Lower leg skin (tissue), 4 donors: Measurements from ENCODE around the gene TRPT1. TPM values are rescaled to one million over a fixed set of nuclear protein-coding genes. Genes with fewer than 3 reads are reported as not detected.

Experiments
- DNase-seq, 2 donors: peaks; one replicate each; pipeline ENCODE4 v3.0.0-alpha.2; 2019; ENCODE audit warnings: low spot score in 2 of 2
- H3K4me3 ChIP-seq: fragments of 200-600 bp; sonication (generic); 2 replicates; pipeline ENCODE4 v1.5.1; 2017; ENCODE audit warnings: mild to moderate bottlenecking, low read depth; ENCODE audit not compliant: poor library complexity, severe bottlenecking
- POLR2A ChIP-seq, 2 donors: fragments of 450-650 bp; IDR thresholded peaks; one replicate each; pipeline ENCODE4 v1.6.1; 2016 to 2017; ENCODE audit warnings: antibody characterized with exemption in 2 of 2, mild to moderate bottlenecking in 1 of 2, moderate library complexity in 1 of 2
- WGBS, 2 donors: methylation state at CpG; one replicate each; pipeline ENCODE4 v1.1.5; 2018; 5-methylcytosine and 5-hydroxymethylcytosine counted together
- intact Hi-C: fragments of 100-400 bp; cut with DNase I; formaldehyde crosslinking; loops from one replicate; pipeline ENCODE4 v1.15.0; 2023; ENCODE audit warnings: low total_unique reads
- total RNA-seq, 4 donors: library from RNA; depleted of rRNA; stranded (reverse); fragments of >200 nt; gene quantifications; one replicate each; pipeline ENCODE4 v1.1.0, GENCODE V29; 2016
- TF ChIP-seq, protein P1 (sequence below), 3 donors: fragments of 450-650 bp; IDR thresholded peaks; one replicate each; pipeline ENCODE4 v1.5.1; 2016; ENCODE audit warnings: antibody characterized with exemption in 3 of 3, mild to moderate bottlenecking in 3 of 3, moderate library complexity in 2 of 3

TRPT1 gene
- total RNA-seq, 4 donors from 2014 or later, result 36.9 to 66.6 (median 44.1) TPM

DNA sequence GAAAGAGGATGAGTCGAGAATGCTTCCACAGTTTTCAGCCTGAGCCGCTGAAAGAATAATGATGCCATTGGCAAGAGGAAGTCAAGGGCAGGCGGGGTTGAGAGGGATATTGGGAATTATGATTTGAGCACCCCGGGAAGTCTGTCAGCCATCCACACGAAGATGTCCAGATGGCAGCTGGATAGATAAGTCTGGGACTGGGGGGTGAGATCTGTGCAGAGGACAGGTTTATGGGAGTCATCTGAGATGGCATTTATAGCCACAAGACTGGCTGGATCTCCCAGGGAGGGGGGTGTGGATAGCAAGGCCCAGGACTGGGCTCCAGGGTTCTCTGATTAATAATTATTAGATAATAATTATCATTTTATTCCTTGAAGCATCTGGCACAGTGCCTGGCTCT is 45.1 kb downstream of the TRPT1 start:
- TF ChIP-seq, protein P1, sequence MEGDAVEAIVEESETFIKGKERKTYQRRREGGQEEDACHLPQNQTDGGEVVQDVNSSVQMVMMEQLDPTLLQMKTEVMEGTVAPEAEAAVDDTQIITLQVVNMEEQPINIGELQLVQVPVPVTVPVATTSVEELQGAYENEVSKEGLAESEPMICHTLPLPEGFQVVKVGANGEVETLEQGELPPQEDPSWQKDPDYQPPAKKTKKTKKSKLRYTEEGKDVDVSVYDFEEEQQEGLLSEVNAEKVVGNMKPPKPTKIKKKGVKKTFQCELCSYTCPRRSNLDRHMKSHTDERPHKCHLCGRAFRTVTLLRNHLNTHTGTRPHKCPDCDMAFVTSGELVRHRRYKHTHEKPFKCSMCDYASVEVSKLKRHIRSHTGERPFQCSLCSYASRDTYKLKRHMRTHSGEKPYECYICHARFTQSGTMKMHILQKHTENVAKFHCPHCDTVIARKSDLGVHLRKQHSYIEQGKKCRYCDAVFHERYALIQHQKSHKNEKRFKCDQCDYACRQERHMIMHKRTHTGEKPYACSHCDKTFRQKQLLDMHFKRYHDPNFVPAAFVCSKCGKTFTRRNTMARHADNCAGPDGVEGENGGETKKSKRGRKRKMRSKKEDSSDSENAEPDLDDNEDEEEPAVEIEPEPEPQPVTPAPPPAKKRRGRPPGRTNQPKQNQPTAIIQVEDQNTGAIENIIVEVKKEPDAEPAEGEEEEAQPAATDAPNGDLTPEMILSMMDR (IDR thresholded peaks at IDR 0.05), result no peak
- no peak for TF ChIP-seq POLR2A (IDR thresholded peaks at IDR 0.05)
- WGBS, 2 donors, result 58 to 60% methylated on average over 5 of the region's 5 CpGs
- intact Hi-C loops, result no loop called here
- no peak for DNase-seq
- no peak overlapping the region for H3K4me3 ChIP-seq

DNA sequence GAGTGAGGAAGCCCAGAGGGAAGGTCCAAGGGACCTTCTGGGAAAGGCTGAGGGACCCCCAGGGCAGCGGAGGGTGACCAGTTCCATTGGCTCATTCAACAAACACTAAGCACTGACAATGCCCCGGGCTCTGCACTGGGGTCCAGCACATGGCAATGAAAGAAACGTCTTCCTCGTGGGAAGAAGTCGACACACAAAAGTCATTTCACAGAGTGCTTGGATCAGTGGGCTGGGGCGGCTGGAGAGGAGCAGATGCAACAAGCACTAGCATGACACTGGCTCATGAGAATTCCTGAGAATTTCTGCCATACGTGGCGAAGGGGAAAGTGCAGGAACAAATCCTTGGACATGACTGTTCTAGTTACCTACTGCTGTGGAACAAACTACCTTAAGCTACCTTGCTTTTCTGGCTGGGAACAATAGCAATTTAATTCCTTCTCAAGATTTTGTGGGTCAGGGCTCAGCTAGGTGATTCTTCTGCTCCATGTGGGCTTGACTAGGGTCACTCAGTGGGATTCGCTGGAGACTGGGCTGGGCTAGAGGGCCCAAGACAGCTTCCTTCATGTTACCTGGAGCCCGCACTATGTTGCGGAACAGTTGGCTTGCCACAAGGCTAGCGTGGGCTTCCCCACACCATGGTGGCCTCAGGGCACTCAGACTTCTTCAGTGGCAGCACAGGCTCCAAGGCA is 46.9 kb downstream of the TRPT1 start:
- TF ChIP-seq POLR2A (IDR thresholded peaks at IDR 0.05), result no peak
- TF ChIP-seq, protein P1 (IDR thresholded peaks at IDR 0.05), result no peak
- no peak for DNase-seq
- H3K4me3 ChIP-seq, result no peak overlapping the region
- 91 to 92% methylated on average over 10 to 12 of the region's 12 CpGs for WGBS, 2 donors
- intact Hi-C loops, result no loop called here

DNA sequence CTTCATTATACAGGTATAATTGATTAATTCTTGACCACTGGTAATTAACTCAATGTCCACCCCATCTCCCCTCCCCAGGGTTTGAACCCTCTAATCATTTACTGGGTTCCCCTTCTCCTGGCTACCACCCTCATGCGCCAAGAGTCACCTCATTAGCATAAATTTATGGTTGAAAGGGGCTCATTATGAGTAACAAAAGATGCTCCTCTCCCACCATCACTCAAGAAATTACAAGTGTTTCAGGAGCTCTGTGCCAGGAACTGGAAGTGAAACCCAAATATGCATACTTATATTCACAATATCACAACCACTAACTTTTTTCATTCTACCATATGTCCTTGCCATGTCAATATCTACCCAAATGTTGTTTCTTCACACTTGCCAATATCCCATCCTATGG is 47.8 kb downstream of the TRPT1 start:
- whole genome bisulfite sequencing, 2 donors, result 100% methylated on average over 1 of the region's 1 CpG

DNA sequence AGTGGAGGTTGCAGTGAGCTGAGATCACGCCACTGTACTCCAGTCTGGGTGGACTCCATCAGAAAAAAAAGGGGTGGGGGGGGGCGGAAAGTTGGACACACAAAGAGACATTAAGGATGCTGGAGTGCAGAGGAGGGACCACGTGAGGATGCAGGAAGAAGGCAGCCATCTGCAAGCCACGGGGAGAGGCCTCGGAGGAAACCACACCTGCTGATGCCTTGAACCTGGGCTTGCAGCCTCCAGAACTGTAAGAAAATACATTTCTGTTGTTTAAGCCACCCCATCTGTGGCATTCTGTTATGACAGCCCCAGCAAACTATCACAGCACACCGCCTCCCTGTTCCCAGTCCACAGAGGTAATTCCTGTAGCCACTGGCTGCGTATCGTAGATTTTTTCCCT is 49.2 kb downstream of the TRPT1 start:
- intact Hi-C loops, result no loop called here
- DNase-seq, result no peak
- TF ChIP-seq, protein P1 (IDR thresholded peaks at IDR 0.05), result no peak
- TF ChIP-seq POLR2A (IDR thresholded peaks at IDR 0.05), result no peak
- WGBS, 2 donors, result 88 to 91% methylated on average over 8 of the region's 8 CpGs
- H3K4me3 ChIP-seq, result no peak overlapping the region

More for the DNA sequence above, 47.8 kb downstream of the TRPT1 start:
- H3K4me3 ChIP-seq, result no peak overlapping the region
- intact Hi-C loops, result no loop called here
- DNase-seq, result no peak
- TF ChIP-seq, protein P1 (IDR thresholded peaks at IDR 0.05), result no peak
- TF ChIP-seq POLR2A (IDR thresholded peaks at IDR 0.05), result no peak

Other genes starting within 250 kb of the TRPT1 start
- gene OTUB1, start 239.7 kb downstream of the TRPT1 start, total RNA-seq, result 10 to 100 TPM; 48.8 to 94.8 (median 81.7) TPM
- under 1 TPM in 3 of 4 donors, not detected in 1; 0.08 to 0.62 (median 0.15) TPM for gene FLRT1, start 190.3 kb downstream of the TRPT1 start, total RNA-seq
- gene MACROD1, start 60.1 kb downstream of the TRPT1 start, total RNA-seq, result 10 to 100 TPM; 44.8 to 74.8 (median 55.6) TPM
- 10 to 100 TPM; 67.5 to 86.0 (median 78.3) TPM for gene STIP1, start 40.0 kb downstream of the TRPT1 start, total RNA-seq
- 10 to 100 TPM in 2 of 4 donors, 1 to 10 TPM in 2; 5.1 to 10.5 (median 8.9) TPM for gene FERMT3, start 19.5 kb downstream of the TRPT1 start, total RNA-seq
- gene NUDT22, start 88 bp upstream of the TRPT1 start, total RNA-seq, result 10 to 100 TPM; 44.7 to 75.6 (median 68.3) TPM
- gene DNAJC4, start 4.4 kb upstream of the TRPT1 start, total RNA-seq, result 10 to 100 TPM; 19.2 to 37.6 (median 30.8) TPM
- gene VEGFB, start 8.4 kb upstream of the TRPT1 start, total RNA-seq, result 10 to 100 TPM; 45.9 to 71.2 (median 65.6) TPM
- 10 to 100 TPM; 47.7 to 70.3 (median 56.4) TPM for gene FKBP2, start 14.9 kb upstream of the TRPT1 start, total RNA-seq
- 100 to 1,000 TPM; 178 to 230 (median 203) TPM for gene PPP1R14B, start 20.8 kb upstream of the TRPT1 start, total RNA-seq
- gene PLCB3, start 25.3 kb upstream of the TRPT1 start, total RNA-seq, result 10 to 100 TPM; 30.5 to 38.4 (median 37.4) TPM
- gene BAD, start 58.5 kb upstream of the TRPT1 start, total RNA-seq, result 10 to 100 TPM; 65.9 to 99.7 (median 89.4) TPM
- 10 to 100 TPM; 12.2 to 31.6 (median 30.4) TPM for gene GPR137, start 59.7 kb upstream of the TRPT1 start, total RNA-seq
- gene KCNK4, start 65.1 kb upstream of the TRPT1 start, total RNA-seq, result not detected
- gene CATSPERZ, start 74.2 kb upstream of the TRPT1 start, total RNA-seq, result not detected
- gene ESRRA, start 79.3 kb upstream of the TRPT1 start, total RNA-seq, result 100 to 1,000 TPM in 2 of 4 donors, 10 to 100 TPM in 2; 49.2 to 108 (median 79.3) TPM
- 100 to 1,000 TPM; 199 to 356 (median 255) TPM for gene TRMT112, start 91.4 kb upstream of the TRPT1 start, total RNA-seq
- gene PRDX5, start 91.9 kb upstream of the TRPT1 start, total RNA-seq, result 100 to 1,000 TPM; 170 to 284 (median 215) TPM
- gene CCDC88B, start 114.0 kb upstream of the TRPT1 start, total RNA-seq, result 1 to 10 TPM; 2.6 to 9.5 (median 4.8) TPM
- gene RPS6KA4, start 133.0 kb upstream of the TRPT1 start, total RNA-seq, result 10 to 100 TPM; 39.4 to 77.4 (median 49.2) TPM